Measurements from ENCODE around the gene RUNX1.

The RUNX1 gene

GRCh38 chr21:34946916-34947534, 102.1 kb downstream of the RUNX1 start:
- TF ChIP-seq Cebpa-rat (IDR thresholded peaks at IDR 0.05) = no peak
- Histone ChIP-seq H3K27ac (no peak overlapping the region), H3K4me1 (peaks cover 82% of the 10 kb centered on the region), H3K36me3 (peaks cover 86% of the 10 kb centered on the region), H3K27me3 (no peaks in the 10 kb centered on the region), H4K20me1 (peaks cover 100% of the 10 kb centered on the region), H3K9me3 (no peaks in the 10 kb centered on the region), H3K4me3 (no peak overlapping the region), H3K9ac (no peak overlapping the region), H3K4me2 (peak overlapping the region; percentile 41)

- peaks cover 86% of the 10 kb centered on the region for H3K4me1 ChIP-seq
- no peaks in the 10 kb centered on the region for H3K27me3 ChIP-seq
- no peaks in the 10 kb centered on the region for H3K9me3 ChIP-seq
- H3K4me3 ChIP-seq = no peak overlapping the region
- no peak for TF ChIP-seq Cebpa-rat (IDR thresholded peaks at IDR 0.05)
- no peak overlapping the region for H3K9ac ChIP-seq
- no peak overlapping the region for H3K27ac ChIP-seq
- H4K20me1 ChIP-seq = peaks cover 100% of the 10 kb centered on the region
- peaks cover 85% of the 10 kb centered on the region for H3K36me3 ChIP-seq
- H3K4me2 ChIP-seq = peak overlapping the region; percentile 41
Measured at GRCh38 chr21:34946385-34946840, 102.7 kb downstream of the RUNX1 start.

GRCh38 chr21:34945288-34945687, 103.8 kb downstream of the RUNX1 start:
- no peak for TF ChIP-seq Cebpa-rat (IDR thresholded peaks at IDR 0.05)
- H3K27me3 ChIP-seq = no peaks in the 10 kb centered on the region
- peaks cover 86% of the 10 kb centered on the region for H3K36me3 ChIP-seq
- peaks cover 94% of the 10 kb centered on the region for H3K4me1 ChIP-seq
- no peak overlapping the region for H3K4me3 ChIP-seq
- H3K4me2 ChIP-seq = peak overlapping the region; percentile 33
- peak overlapping the region; percentile 31 for H3K27ac ChIP-seq
- H4K20me1 ChIP-seq = peaks cover 100% of the 10 kb centered on the region
- no peak overlapping the region; the same call in 1 of the 2 replicates for H3K9ac ChIP-seq
- no peaks in the 10 kb centered on the region for H3K9me3 ChIP-seq

- no peak overlapping the region for H3K27ac ChIP-seq
- H3K4me2 ChIP-seq = peak overlapping the region; percentile 33
Measured at GRCh38 chr21:34944015-34944755, 104.9 kb downstream of the RUNX1 start.

GRCh38 chr21:34942911-34943310, 106.2 kb downstream of the RUNX1 start:
- H4K20me1 ChIP-seq = peaks cover 100% of the 10 kb centered on the region
- H3K36me3 ChIP-seq = peaks cover 72% of the 10 kb centered on the region
- peak overlapping the region; percentile 40; the same call in 1 of the 2 replicates for H3K27ac ChIP-seq
- no peak overlapping the region for H3K4me3 ChIP-seq
- H3K4me1 ChIP-seq = peaks cover 98% of the 10 kb centered on the region
- no peak for TF ChIP-seq Cebpa-rat (IDR thresholded peaks at IDR 0.05)
- H3K27me3 ChIP-seq = no peaks in the 10 kb centered on the region
- H3K9me3 ChIP-seq = no peaks in the 10 kb centered on the region
- H3K4me2 ChIP-seq = peak overlapping the region; percentile 29
- H3K9ac ChIP-seq = no peak overlapping the region

More at GRCh38 chr21:34944015-34944755, 104.9 kb downstream of the RUNX1 start:
- H3K4me3 ChIP-seq = no peak overlapping the region
- H3K27me3 ChIP-seq = no peaks in the 10 kb centered on the region
- H3K9me3 ChIP-seq = no peaks in the 10 kb centered on the region
- H3K4me1 ChIP-seq = peaks cover 98% of the 10 kb centered on the region
- peaks cover 84% of the 10 kb centered on the region for H3K36me3 ChIP-seq
- no peak for TF ChIP-seq Cebpa-rat (IDR thresholded peaks at IDR 0.05)
- H3K9ac ChIP-seq = no peak overlapping the region
- H4K20me1 ChIP-seq = peaks cover 100% of the 10 kb centered on the region

GRCh38 chr21:34941162-34941561, 107.9 kb downstream of the RUNX1 start:
- H3K4me1 ChIP-seq = peaks cover 98% of the 10 kb centered on the region
- no peaks in the 10 kb centered on the region for H3K9me3 ChIP-seq
- no peak for TF ChIP-seq Cebpa-rat (IDR thresholded peaks at IDR 0.05)
- peak overlapping the region; percentile 22; the same call in 1 of the 2 replicates for H3K27ac ChIP-seq
- H3K9ac ChIP-seq = 0 out of 2 replicates have a peak overlapping the region, but pooled peaks have one; percentile 12
- peaks cover 54% of the 10 kb centered on the region for H3K36me3 ChIP-seq
- no peaks in the 10 kb centered on the region for H3K27me3 ChIP-seq
- H3K4me2 ChIP-seq = peak overlapping the region; percentile 29
- no peak overlapping the region for H3K4me3 ChIP-seq
- H4K20me1 ChIP-seq = peaks cover 100% of the 10 kb centered on the region

- H3K4me2 ChIP-seq = peak overlapping the region; percentile 81
- H4K20me1 ChIP-seq = peaks cover 100% of the 10 kb centered on the region
- peaks cover 98% of the 10 kb centered on the region for H3K4me1 ChIP-seq
- no peak overlapping the region for H3K9ac ChIP-seq
- H3K27me3 ChIP-seq = no peaks in the 10 kb centered on the region
- H3K4me3 ChIP-seq = no peak overlapping the region
- peak overlapping the region; percentile 5; the same call in 1 of the 2 replicates for H3K27ac ChIP-seq
- TF ChIP-seq Cebpa-rat (IDR thresholded peaks at IDR 0.05) = peak; percentile 99
- no peaks in the 10 kb centered on the region for H3K9me3 ChIP-seq
- H3K36me3 ChIP-seq = peaks cover 50% of the 10 kb centered on the region
Measured at GRCh38 chr21:34939673-34940331, 109.3 kb downstream of the RUNX1 start.

- Histone ChIP-seq H3K4me2 (peak overlapping the region; percentile 81), H3K9me3 (no peaks in the 10 kb centered on the region; the same call in 1 of the 2 replicates), H3K9ac (no peak overlapping the region), H4K20me1 (peaks cover 100% of the 10 kb centered on the region), H3K27me3 (no peaks in the 10 kb centered on the region), H3K27ac (0 out of 2 replicates have a peak overlapping the region, but pooled peaks have one; percentile 5), H3K4me1 (peaks cover 98% of the 10 kb centered on the region), H3K36me3 (peaks cover 55% of the 10 kb centered on the region), H3K4me3 (no peak overlapping the region)
- TF ChIP-seq Cebpa-rat (IDR thresholded peaks at IDR 0.05) = no peak
Measured at GRCh38 chr21:34938089-34938764, 110.9 kb downstream of the RUNX1 start.

Data from BLaER1 (cell line).